Activated CD4-positive, alpha-beta T cell treated with anti-CD3 and anti-CD28 coated beads, Interleukin-2, amount 10 ng/mL, durations not matched to agents 7 days and 5 days (primary cell): ENCODE results near the gene TCEAL2. TPM values are rescaled to one million over a fixed set of nuclear protein-coding genes. Genes with fewer than 3 reads are reported as not detected.
"Not testable (repeated sequence)": the region's sequence is repeated elsewhere in the genome, so short reads cannot be mapped to it uniquely, and the experiment has no call there.

Source experiments
- CTCF ChIA-PET: fragments of 350-600 bp; sonication (Branson Sonifier 250); formaldehyde crosslinking; loops from one replicate; lab custom pipeline; 2021; ENCODE audit warnings: antibody characterized with exemption; lab: Charles Lee
- POLR2A ChIA-PET: fragments of 350-600 bp; sonication (Branson Sonifier 250); formaldehyde crosslinking; loops from one replicate; lab custom pipeline; 2021; ENCODE audit warnings: antibody characterized with exemption; lab: Charles Lee
- DNase-seq: peaks from one replicate; pipeline ENCODE4 v3.0.0-alpha.2; 2020
- H3K27ac Mint-ChIP-seq: one replicate; pipeline ENCODE4 v1.8.0; 2021; ENCODE audit warnings: mild to moderate bottlenecking, moderate library complexity, mixed read lengths
- H3K27me3 Mint-ChIP-seq: one replicate; pipeline ENCODE4 v1.8.0; 2021; ENCODE audit warnings: mixed read lengths
- H3K36me3 Mint-ChIP-seq: one replicate; pipeline ENCODE4 v1.8.0; 2021; ENCODE audit warnings: low read depth, mixed read lengths
- H3K4me1 Mint-ChIP-seq: one replicate; pipeline ENCODE4 v1.8.0; 2021; ENCODE audit warnings: mixed read lengths
- H3K4me3 Mint-ChIP-seq: one replicate; pipeline ENCODE4 v1.8.0; 2021; ENCODE audit warnings: mild to moderate bottlenecking, moderate library complexity, mixed read lengths
- H3K9me3 Mint-ChIP-seq: one replicate; pipeline ENCODE4 v1.8.0; 2021; ENCODE audit warnings: mixed read lengths
- total RNA-seq, 2 experiments: library from RNA; stranded (reverse); gene quantifications; one replicate each; pipeline ENCODE4 v1.2.3, GENCODE V29; 2021

Gene TCEAL2
- total RNA-seq: not detected

GRCh38 chrX:102125436-102125835 lies at the start of gene TCEAL2:
TCEAL2 (plus strand) TSS chrX:102125679; CDS start chrX:102126831, 1,152 bp downstream.
- H3K27ac Mint-ChIP-seq, POLR2A ChIA-PET, H3K36me3 Mint-ChIP-seq, H3K9me3 Mint-ChIP-seq, DNase-seq, H3K4me1 Mint-ChIP-seq, CTCF ChIA-PET: not testable (repeated sequence)
- Mint-ChIP-seq H3K4me3 (peak within 1 kb of the TSS; percentile 45), H3K27me3 (peaks cover 38% of the 10 kb centered on the region)

GRCh38 chrX:102077426-102077825 lies 48.1 kb upstream of the TCEAL2 start:
- peaks cover 9% of the 10 kb centered on the region for H3K27me3 Mint-ChIP-seq
- no peaks in the 10 kb centered on the region for H3K9me3 Mint-ChIP-seq
- H3K4me1 Mint-ChIP-seq: no peaks in the 10 kb centered on the region
- H3K27ac Mint-ChIP-seq: no peak overlapping the region
- H3K4me3 Mint-ChIP-seq: no peak overlapping the region
- ChIA-PET CTCF (no interaction called here), POLR2A (no interaction called here)
- no peak for DNase-seq
- H3K36me3 Mint-ChIP-seq: no peaks in the 10 kb centered on the region

DNA sequence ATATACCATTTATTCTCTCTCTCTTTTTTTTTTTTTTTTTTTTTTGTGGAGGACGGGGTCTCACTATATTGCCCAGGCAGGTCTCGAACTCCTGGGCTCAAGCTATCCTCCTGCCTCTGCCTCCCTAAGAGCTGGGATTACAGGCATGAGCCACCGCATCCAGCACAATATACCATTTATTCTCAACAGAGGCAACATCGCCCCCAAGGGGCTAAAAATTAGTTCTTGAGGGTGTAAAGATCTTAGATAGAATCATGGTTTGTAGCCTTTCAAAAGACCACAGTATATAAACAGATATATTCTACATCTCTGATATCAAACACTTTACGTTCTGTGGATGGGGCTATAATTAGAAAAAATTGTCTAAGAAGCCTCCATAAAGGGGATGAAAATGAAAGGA lies 39.8 kb upstream of the TCEAL2 start:
- Mint-ChIP-seq H3K4me3 (no peak overlapping the region), H3K9me3 (no peaks in the 10 kb centered on the region), H3K36me3 (no peaks in the 10 kb centered on the region), H3K4me1 (no peaks in the 10 kb centered on the region), H3K27me3 (peaks cover 3% of the 10 kb centered on the region), H3K27ac (no peak overlapping the region)
- ChIA-PET CTCF (no interaction called here), POLR2A (no interaction called here)
- DNase-seq: peak; percentile 5

DNA sequence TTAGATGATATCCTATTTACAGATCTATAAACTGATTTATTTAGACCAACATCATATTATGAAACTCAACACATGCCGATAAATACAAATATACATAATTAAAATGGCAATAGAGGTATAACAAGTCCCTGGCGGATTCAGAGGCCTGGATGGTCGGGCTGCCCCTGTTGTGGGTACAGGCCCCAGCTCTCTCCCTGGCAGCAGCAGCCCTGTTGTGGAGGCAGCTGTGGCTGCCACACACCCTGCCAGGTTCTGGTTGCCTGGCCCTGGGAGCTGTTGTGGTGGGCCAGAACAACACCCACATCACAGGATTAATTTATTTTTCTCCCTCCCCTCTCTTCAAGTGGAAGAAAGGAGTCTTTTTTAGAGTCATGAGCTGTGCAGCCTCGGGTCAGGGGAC lies 12.1 kb upstream of the TCEAL2 start:
- ChIA-PET POLR2A (no interaction called here), CTCF (no interaction called here)
- H3K4me1 Mint-ChIP-seq: no peaks in the 10 kb centered on the region
- H3K4me3 Mint-ChIP-seq: no peak overlapping the region
- H3K9me3 Mint-ChIP-seq: no peaks in the 10 kb centered on the region
- H3K27me3 Mint-ChIP-seq: peaks cover 1% of the 10 kb centered on the region
- no peak for DNase-seq
- no peak overlapping the region for H3K27ac Mint-ChIP-seq
- no peaks in the 10 kb centered on the region for H3K36me3 Mint-ChIP-seq

DNA sequence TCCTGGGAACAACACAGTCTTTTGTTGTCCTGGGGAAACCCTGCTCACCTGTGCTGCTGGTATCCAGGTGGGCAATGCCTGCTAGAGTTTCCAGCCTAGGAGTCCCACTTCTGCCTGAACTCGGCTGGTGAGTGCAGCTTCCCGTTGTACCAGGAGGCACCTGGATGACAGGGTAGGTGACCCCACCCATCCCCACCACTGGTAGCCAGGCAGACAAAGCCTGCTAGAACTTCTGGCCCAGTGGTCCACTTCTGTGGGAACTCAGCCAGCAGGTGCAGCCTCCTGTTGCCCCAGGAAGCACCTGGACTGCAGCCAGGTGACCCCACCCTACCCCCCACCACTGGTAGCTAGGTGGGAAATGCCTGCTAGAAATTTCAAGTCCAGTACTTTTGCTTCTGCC lies 9.7 kb upstream of the TCEAL2 start:
- no peaks in the 10 kb centered on the region for H3K4me1 Mint-ChIP-seq
- ChIA-PET POLR2A (no interaction called here), CTCF (no interaction called here)
- H3K27ac Mint-ChIP-seq: no peak overlapping the region
- H3K9me3 Mint-ChIP-seq: no peaks in the 10 kb centered on the region
- H3K27me3 Mint-ChIP-seq: peaks cover 4% of the 10 kb centered on the region
- H3K4me3 Mint-ChIP-seq: no peak overlapping the region
- no peaks in the 10 kb centered on the region for H3K36me3 Mint-ChIP-seq
- DNase-seq: no peak

GRCh38 chrX:102125014-102125413 lies 465 bp upstream of the TCEAL2 start:
- H3K27ac Mint-ChIP-seq, H3K9me3 Mint-ChIP-seq, CTCF ChIA-PET, DNase-seq, POLR2A ChIA-PET, H3K36me3 Mint-ChIP-seq, H3K4me1 Mint-ChIP-seq: not testable (repeated sequence)
- peak overlapping the region; percentile 45 for H3K4me3 Mint-ChIP-seq
- H3K27me3 Mint-ChIP-seq: peaks cover 38% of the 10 kb centered on the region

- peaks cover 38% of the 10 kb centered on the region for H3K27me3 Mint-ChIP-seq
- H3K4me1 Mint-ChIP-seq, DNase-seq, H3K4me3 Mint-ChIP-seq, CTCF ChIA-PET, POLR2A ChIA-PET, H3K27ac Mint-ChIP-seq, H3K9me3 Mint-ChIP-seq, H3K36me3 Mint-ChIP-seq: not testable (repeated sequence)
Observed at GRCh38 chrX:102126080-102126818, 770 bp downstream of the TCEAL2 start.

DNA sequence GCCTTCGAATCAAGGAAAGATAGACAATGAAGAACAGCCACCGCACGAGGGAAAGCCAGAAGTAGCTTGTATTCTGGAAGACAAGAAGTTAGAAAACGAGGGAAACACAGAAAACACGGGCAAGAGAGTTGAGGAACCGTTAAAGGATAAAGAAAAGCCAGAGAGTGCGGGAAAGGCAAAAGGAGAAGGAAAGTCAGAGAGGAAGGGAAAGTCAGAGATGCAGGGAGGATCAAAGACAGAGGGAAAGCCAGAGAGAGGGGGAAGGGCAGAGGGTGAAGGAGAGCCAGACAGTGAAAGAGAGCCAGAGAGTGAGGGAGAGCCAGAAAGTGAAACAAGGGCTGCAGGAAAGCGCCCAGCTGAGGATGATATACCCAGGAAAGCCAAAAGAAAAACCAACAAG lies 1.4 kb downstream of the TCEAL2 start:
- H3K9me3 Mint-ChIP-seq: no peaks in the 10 kb centered on the region
- H3K27ac Mint-ChIP-seq: no peak overlapping the region
- no peak overlapping the region for H3K4me3 Mint-ChIP-seq
- CTCF ChIA-PET: no interaction called here
- H3K27me3 Mint-ChIP-seq: peaks cover 38% of the 10 kb centered on the region
- H3K4me1 Mint-ChIP-seq: peaks cover 5% of the 10 kb centered on the region
- POLR2A ChIA-PET: no interaction called here
- no peaks in the 10 kb centered on the region for H3K36me3 Mint-ChIP-seq
- no peak for DNase-seq

GRCh38 chrX:102129473-102129872 lies 4.0 kb downstream of the TCEAL2 start:
- no peak for DNase-seq
- H3K4me3 Mint-ChIP-seq: no peak overlapping the region
- H3K4me1 Mint-ChIP-seq: peaks cover 4% of the 10 kb centered on the region
- no peaks in the 10 kb centered on the region for H3K36me3 Mint-ChIP-seq
- no peak overlapping the region for H3K27ac Mint-ChIP-seq
- H3K27me3 Mint-ChIP-seq: peaks cover 32% of the 10 kb centered on the region
- H3K9me3 Mint-ChIP-seq: no peaks in the 10 kb centered on the region
- ChIA-PET POLR2A (no interaction called here), CTCF (no interaction called here)

DNA sequence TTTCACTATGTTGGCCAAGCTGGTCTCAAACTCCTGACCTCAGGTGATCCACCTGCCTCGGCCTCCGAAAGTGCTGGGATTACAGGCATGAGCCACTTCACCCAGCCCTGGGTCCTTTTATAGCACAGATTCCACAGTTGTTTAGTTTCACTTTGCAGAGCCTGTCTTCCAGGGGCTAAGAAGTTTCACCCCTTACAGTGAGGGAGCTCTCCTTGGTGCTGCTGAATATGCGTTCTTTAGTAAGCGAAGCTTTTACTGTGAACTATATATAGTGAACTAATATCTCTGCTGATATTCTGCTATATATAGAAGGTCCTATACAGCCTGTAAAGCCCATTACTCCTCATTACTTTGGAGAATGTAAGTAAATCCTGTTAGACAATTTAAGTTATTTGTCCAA lies 12.6 kb downstream of the TCEAL2 start:
- Mint-ChIP-seq H3K4me1 (no peaks in the 10 kb centered on the region), H3K9me3 (no peaks in the 10 kb centered on the region), H3K27ac (no peak overlapping the region), H3K36me3 (no peaks in the 10 kb centered on the region), H3K27me3 (peaks cover 17% of the 10 kb centered on the region), H3K4me3 (no peak overlapping the region)
- no peak for DNase-seq
- POLR2A ChIA-PET: no interaction called here
- CTCF ChIA-PET: no interaction called here

GRCh38 chrX:102140876-102141275 lies 15.4 kb downstream of the TCEAL2 start:
- CTCF ChIA-PET, H3K9me3 Mint-ChIP-seq, DNase-seq, POLR2A ChIA-PET, H3K4me1 Mint-ChIP-seq, H3K4me3 Mint-ChIP-seq, H3K36me3 Mint-ChIP-seq, H3K27ac Mint-ChIP-seq: not testable (repeated sequence)
- peaks cover 19% of the 10 kb centered on the region for H3K27me3 Mint-ChIP-seq

- peaks cover 17% of the 10 kb centered on the region for H3K27me3 Mint-ChIP-seq
- H3K4me3 Mint-ChIP-seq, H3K4me1 Mint-ChIP-seq, CTCF ChIA-PET, H3K27ac Mint-ChIP-seq, DNase-seq, H3K36me3 Mint-ChIP-seq, H3K9me3 Mint-ChIP-seq, POLR2A ChIA-PET: not testable (repeated sequence)
Observed at GRCh38 chrX:102141631-102142030, 16.2 kb downstream of the TCEAL2 start.

DNA sequence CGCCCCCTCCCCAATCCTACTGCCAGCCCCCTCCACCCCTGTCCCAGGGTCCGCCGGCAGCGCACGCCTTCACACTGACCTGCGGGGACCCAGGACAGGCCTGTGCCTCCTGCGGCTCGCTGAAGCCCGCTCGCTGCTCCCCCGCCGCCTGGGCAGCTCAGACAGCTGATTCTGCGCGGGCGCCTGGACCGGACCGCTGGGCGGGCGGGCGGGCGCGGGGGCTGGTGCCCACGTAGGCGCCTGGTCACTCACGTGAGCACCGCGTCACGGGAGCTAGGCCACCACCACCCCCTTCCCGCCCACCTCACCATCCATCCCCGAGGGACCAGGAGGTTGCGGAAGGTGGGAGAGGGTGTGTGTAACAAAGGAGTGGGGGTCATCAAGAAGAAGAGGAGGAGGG lies 16.8 kb downstream of the TCEAL2 start, which contains the start of gene TCEAL6:
Gene TCEAL6, minus strand, starts transcription at position 208 of the 400 bp plus-strand sequence.
- H3K9me3 Mint-ChIP-seq, H3K36me3 Mint-ChIP-seq, DNase-seq, H3K4me3 Mint-ChIP-seq, POLR2A ChIA-PET, H3K4me1 Mint-ChIP-seq, CTCF ChIA-PET: not testable (repeated sequence)
- H3K27me3 Mint-ChIP-seq: peaks cover 18% of the 10 kb centered on the region
- peak within 1 kb of the TSS; percentile 14 for H3K27ac Mint-ChIP-seq
